Cerebellar nuclear complex (tissue), 1 donor: ENCODE data around the gene CYB5RL.
"Not testable (repeated sequence)": the region's sequence is repeated elsewhere in the genome, so short reads cannot be mapped to it uniquely, and the experiment has no call there.

Experiments used
- DNase-seq, 2 experiments: peaks; one replicate each; lab custom pipeline; 2025; lab: John Stamatoyannopoulos, UW

Gene CYB5RL

GRCh38 chr1:54186056-54186455, 13.8 kb downstream of the CYB5RL start:
- no peak for DNase-seq

GRCh38 chr1:54180701-54181360, 19.0 kb downstream of the CYB5RL start:
- DNase-seq = no peak

- DNase-seq = no peak
Measured at GRCh38 chr1:54178296-54179070, 21.3 kb downstream of the CYB5RL start.

- DNase-seq = no peak
Measured at GRCh38 chr1:54177726-54178125, 22.1 kb downstream of the CYB5RL start.

GRCh38 chr1:54176621-54177327, 23.1 kb downstream of the CYB5RL start:
- no peak for DNase-seq

- no peak for DNase-seq
Measured at GRCh38 chr1:54174106-54174505, 25.7 kb downstream of the CYB5RL start.

GRCh38 chr1:54173681-54174080, 26.1 kb downstream of the CYB5RL start:
- DNase-seq = no peak

GRCh38 chr1:54172614-54173599, 26.9 kb downstream of the CYB5RL start:
- no peak for DNase-seq

- no peak for DNase-seq
Measured at GRCh38 chr1:54171606-54172005, 28.2 kb downstream of the CYB5RL start.

- DNase-seq = no peak
Measured at GRCh38 chr1:54171016-54171415, 28.8 kb downstream of the CYB5RL start.

GRCh38 chr1:54169068-54169467, 30.8 kb downstream of the CYB5RL start:
- DNase-seq = no peak

GRCh38 chr1:54168206-54168965, 31.4 kb downstream of the CYB5RL start:
- DNase-seq = no peak

GRCh38 chr1:54167422-54168139, 32.2 kb downstream of the CYB5RL start:
- no peak for DNase-seq

GRCh38 chr1:54166357-54166756, 33.5 kb downstream of the CYB5RL start:
- not testable (repeated sequence) for DNase-seq

GRCh38 chr1:54165146-54165545, 34.7 kb downstream of the CYB5RL start:
- no peak for DNase-seq

GRCh38 chr1:54163573-54163972, 36.3 kb downstream of the CYB5RL start:
- no peak for DNase-seq

- DNase-seq = no peak
Measured at GRCh38 chr1:54163051-54163450, 36.8 kb downstream of the CYB5RL start.

GRCh38 chr1:54161495-54162168, 38.2 kb downstream of the CYB5RL start:
- no peak for DNase-seq

- DNase-seq = no peak
Measured at GRCh38 chr1:54160351-54160750, 39.5 kb downstream of the CYB5RL start.
